Erythroblast (primary cell): ENCODE measurements around the gene ACTMAP.

Experiments
- GATA1 ChIP-seq: IDR thresholded peaks from 2 replicates; pipeline ENCODE4 v1.6.1; 2011; ENCODE audit warnings: low read depth, mild to moderate bottlenecking, control low read depth, low read length, moderate library complexity
- POLR2A ChIP-seq: IDR thresholded peaks from 2 replicates; pipeline ENCODE4 v1.6.1; 2011; ENCODE audit warnings: mild to moderate bottlenecking, low read length

DNA sequence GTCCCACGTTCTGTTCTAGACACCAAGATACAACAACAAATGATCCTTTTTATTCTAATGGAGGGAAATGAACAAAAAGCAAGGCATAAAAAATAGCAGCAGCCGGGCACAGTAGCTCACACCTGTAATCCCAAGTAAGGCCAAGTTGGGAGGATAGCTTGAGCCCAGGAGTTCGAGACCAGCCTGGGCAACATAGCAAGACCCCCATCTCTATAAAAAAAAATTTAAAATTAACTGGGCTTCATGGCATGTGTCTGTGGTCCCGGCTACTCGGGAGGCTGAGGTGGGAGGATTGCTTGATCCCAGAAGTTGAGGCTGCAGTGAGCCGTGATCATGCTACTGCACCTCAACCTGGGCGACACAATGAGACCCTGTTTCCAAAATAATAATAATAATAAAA, 26.1 kb upstream of the ACTMAP start:
- TF ChIP-seq POLR2A: no peak
- TF ChIP-seq GATA1: no peak
